OCI-LY1 (cell line): ENCODE measurements around the gene MACROD1.

Experiments
- H2AFZ ChIP-seq: fragments of 200-600 bp; sonication (generic), shearing (Covaris generic); 2 replicates; pipeline ENCODE4 v1.6.0; 2014; ENCODE audit warnings: antibody characterized with exemption, mild to moderate bottlenecking, low read length
- H3F3A ChIP-seq: fragments of 200-600 bp; sonication (generic), shearing (Covaris generic); 2 replicates; pipeline ENCODE4 v1.6.0; 2014; ENCODE audit warnings: mild to moderate bottlenecking, antibody characterized with exemption, low read length, moderate library complexity; ENCODE audit not compliant: insufficient read depth
- H3K27ac ChIP-seq: fragments of 200-600 bp; sonication (generic); 2 replicates; pipeline ENCODE4 v1.5.1; 2014; ENCODE audit warnings: low read length, mixed run types, mild to moderate bottlenecking, low read depth; ENCODE audit not compliant: poor library complexity, severe bottlenecking
- H3K27me3 ChIP-seq: fragments of 200-600 bp; sonication (generic); 2 replicates; pipeline ENCODE4 v1.6.0; 2014; ENCODE audit warnings: antibody characterized with exemption, mild to moderate bottlenecking, low read length, moderate library complexity; ENCODE audit not compliant: insufficient read depth
- H3K36me3 ChIP-seq: fragments of 200-600 bp; sonication (generic); 2 replicates; pipeline ENCODE4 v1.6.1; 2014; ENCODE audit warnings: mild to moderate bottlenecking, antibody characterized with exemption, low read length, moderate library complexity, mixed read lengths; ENCODE audit not compliant: insufficient read depth
- H3K4me1 ChIP-seq: fragments of 200-600 bp; sonication (generic); 2 replicates; pipeline ENCODE4 v1.5.1; 2014; ENCODE audit warnings: mild to moderate bottlenecking, low read length, moderate library complexity; ENCODE audit not compliant: insufficient read depth, severe bottlenecking
- H3K4me2 ChIP-seq: fragments of 200-600 bp; sonication (generic), shearing (Covaris generic); 2 replicates; pipeline ENCODE4 v1.6.1; 2014; ENCODE audit warnings: low read length
- H3K4me3 ChIP-seq: fragments of 200-600 bp; sonication (generic); 2 replicates; pipeline ENCODE4 v1.5.1; 2014; ENCODE audit warnings: low read length, low read depth, mild to moderate bottlenecking, mixed read lengths; ENCODE audit not compliant: poor library complexity, severe bottlenecking
- H3K79me2 ChIP-seq: fragments of 200-600 bp; shearing (Covaris generic); 2 replicates; pipeline ENCODE4 v1.6.1; 2016; ENCODE audit warnings: mixed run types, low read length, mixed read lengths; ENCODE audit not compliant: insufficient read depth
- H3K9ac ChIP-seq: fragments of 200-600 bp; sonication (generic), shearing (Covaris generic); 2 replicates; pipeline ENCODE4 v1.6.1; 2014; ENCODE audit warnings: mild to moderate bottlenecking, low read length, mixed read lengths
- H3K9me2 ChIP-seq: fragments of 200-600 bp; sonication (generic), shearing (Covaris generic); 2 replicates; pipeline ENCODE4 v1.6.1; 2014; ENCODE audit warnings: low read depth, mild to moderate bottlenecking, low read length, mixed read lengths
- H3K9me3 ChIP-seq: fragments of 200-600 bp; shearing (Covaris generic); 2 replicates; pipeline ENCODE4 v1.6.1; 2014; ENCODE audit warnings: low read length, mixed read lengths
- H4K20me1 ChIP-seq: fragments of 200-600 bp; sonication (generic), shearing (Covaris generic); 2 replicates; pipeline ENCODE4 v1.6.0; 2016; ENCODE audit warnings: mild to moderate bottlenecking, low read length; ENCODE audit not compliant: insufficient read depth
- CTCF ChIP-seq: fragments of 200-600 bp; sonication (generic), shearing (Covaris generic); IDR thresholded peaks from 2 replicates; pipeline ENCODE4 v1.5.1; 2017; ENCODE audit warnings: mild to moderate bottlenecking, antibody characterized with exemption, low read length, moderate library complexity, mixed read lengths
- EZH2 ChIP-seq: fragments of 200-600 bp; sonication (generic), shearing (Covaris generic); IDR thresholded peaks from 2 replicates; pipeline ENCODE4 v1.8.0; 2017; ENCODE audit warnings: borderline replicate concordance, mixed run types, mild to moderate bottlenecking, antibody characterized with exemption, low read length, moderate library complexity, mixed read lengths

The MACROD1 gene

GRCh38 chr11:64004590-64004984, 161.3 kb downstream of the MACROD1 start:
- Histone ChIP-seq H2AFZ (no peak overlapping the region), H3K4me2 (no peak overlapping the region), H3K4me1 (peaks cover 11% of the 10 kb centered on the region), H3K4me3 (no peak overlapping the region), H3K9me3 (no peaks in the 10 kb centered on the region), H4K20me1 (no peaks in the 10 kb centered on the region), H3K27ac (no peak overlapping the region), H3K36me3 (no peaks in the 10 kb centered on the region), H3F3A (no peaks in the 10 kb centered on the region), H3K79me2 (no peaks in the 10 kb centered on the region), H3K9ac (no peak overlapping the region), H3K9me2 (no peaks in the 10 kb centered on the region), H3K27me3 (peaks cover 9% of the 10 kb centered on the region; the same call in 1 of the 2 replicates)
- TF ChIP-seq EZH2 (no peak), CTCF (no peak)

- Histone ChIP-seq H3F3A (no peaks in the 10 kb centered on the region), H3K27ac (no peak overlapping the region), H3K4me1 (peaks cover 17% of the 10 kb centered on the region), H4K20me1 (no peaks in the 10 kb centered on the region), H2AFZ (no peak overlapping the region), H3K9ac (no peak overlapping the region), H3K4me2 (no peak overlapping the region), H3K27me3 (peaks cover 9% of the 10 kb centered on the region; the same call in 1 of the 2 replicates), H3K79me2 (no peaks in the 10 kb centered on the region), H3K4me3 (no peak overlapping the region), H3K9me3 (no peaks in the 10 kb centered on the region), H3K36me3 (no peaks in the 10 kb centered on the region), H3K9me2 (no peaks in the 10 kb centered on the region)
- TF ChIP-seq CTCF (no peak), EZH2 (no peak)
Measured at GRCh38 chr11:64003807-64004589, 161.9 kb downstream of the MACROD1 start.

- Histone ChIP-seq H2AFZ (no peak overlapping the region), H3K4me3 (no peak overlapping the region), H3K27me3 (0 out of 2 replicates have a peak, but pooled peaks cover 4% of the 10 kb centered on the region), H3K9ac (no peak overlapping the region), H3K9me3 (no peaks in the 10 kb centered on the region), H3F3A (no peaks in the 10 kb centered on the region), H3K27ac (no peak overlapping the region), H3K36me3 (peaks cover 16% of the 10 kb centered on the region), H3K4me2 (no peak overlapping the region), H3K9me2 (no peaks in the 10 kb centered on the region), H4K20me1 (no peaks in the 10 kb centered on the region), H3K79me2 (no peaks in the 10 kb centered on the region), H3K4me1 (peaks cover 21% of the 10 kb centered on the region)
- TF ChIP-seq EZH2 (no peak), CTCF (no peak)
Measured at GRCh38 chr11:64001484-64002420, 164.2 kb downstream of the MACROD1 start.
